ENCODE data around the gene ADK.

DNA sequence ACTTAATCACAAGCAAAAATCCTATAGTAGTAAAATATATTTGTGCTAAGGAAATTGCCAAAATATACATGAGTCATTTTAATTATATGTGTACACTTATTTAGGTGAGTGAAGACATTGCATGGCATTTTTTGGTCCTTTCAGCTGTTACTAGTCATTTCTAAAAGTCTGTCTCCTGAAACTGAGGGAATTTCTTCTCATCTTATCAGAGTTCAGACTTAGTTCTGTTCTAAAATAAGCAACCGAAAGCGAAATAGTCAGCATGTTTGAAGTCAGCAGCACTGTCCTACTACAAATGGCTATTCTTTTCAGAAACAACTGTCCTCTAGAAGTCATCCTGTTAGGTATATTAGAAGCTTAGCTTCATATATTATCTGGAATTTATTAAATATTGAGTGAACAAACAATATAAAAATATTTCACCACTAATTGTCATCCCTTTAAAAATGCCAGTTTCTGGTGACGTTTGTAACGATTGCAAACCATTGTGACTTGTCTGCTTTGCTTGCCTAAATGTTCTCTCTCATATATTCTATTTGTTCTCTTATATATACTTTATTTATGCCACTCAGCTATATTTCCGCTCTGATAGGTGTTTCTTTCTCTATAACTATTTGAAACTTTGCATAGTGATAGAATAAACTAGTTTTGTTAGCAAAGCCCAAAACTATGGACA is 448.0 kb downstream of the ADK start:
- TF ChIP-seq CTCF (conservative IDR thresholded peaks at IDR 0.05): no peak
- TF ChIP-seq ZFX (IDR thresholded peaks at IDR 0.05): no peak
